RWPE1 (cell line): ENCODE data around the gene JAZF1.
"Not testable (repeated sequence)": the region's sequence is repeated elsewhere in the genome, so short reads cannot be mapped to it uniquely, and the experiment has no call there.

ENCODE experiments used
- CTCF ChIA-PET: fragments of 350-600 bp; sonication (Branson Sonifier 250); formaldehyde crosslinking; extraction: SDS; loops from one replicate; lab custom pipeline; 2021; lab: Yijun Ruan, JAX
- POLR2A ChIA-PET: fragments of 400-600 bp; formaldehyde crosslinking; extraction: SDS; loops from one replicate; lab custom pipeline; 2020; ENCODE audit warnings: antibody characterized with exemption; ENCODE audit not compliant: low non-redundant PET; lab: Yijun Ruan, JAX
- DNase-seq: peaks from one replicate; pipeline ENCODE4 v3.0.0; 2012; ENCODE audit warnings: low spot score
- H3K27ac ChIP-seq: fragments of 450-650 bp; 2 replicates; pipeline ENCODE4 v1.5.1; 2017
- CTCF ChIP-seq: fragments of 450-650 bp; conservative IDR thresholded peaks from 2 replicates; pipeline ENCODE4 v1.5.1; 2017; ENCODE audit warnings: low read depth, mild to moderate bottlenecking

Gene JAZF1

DNA sequence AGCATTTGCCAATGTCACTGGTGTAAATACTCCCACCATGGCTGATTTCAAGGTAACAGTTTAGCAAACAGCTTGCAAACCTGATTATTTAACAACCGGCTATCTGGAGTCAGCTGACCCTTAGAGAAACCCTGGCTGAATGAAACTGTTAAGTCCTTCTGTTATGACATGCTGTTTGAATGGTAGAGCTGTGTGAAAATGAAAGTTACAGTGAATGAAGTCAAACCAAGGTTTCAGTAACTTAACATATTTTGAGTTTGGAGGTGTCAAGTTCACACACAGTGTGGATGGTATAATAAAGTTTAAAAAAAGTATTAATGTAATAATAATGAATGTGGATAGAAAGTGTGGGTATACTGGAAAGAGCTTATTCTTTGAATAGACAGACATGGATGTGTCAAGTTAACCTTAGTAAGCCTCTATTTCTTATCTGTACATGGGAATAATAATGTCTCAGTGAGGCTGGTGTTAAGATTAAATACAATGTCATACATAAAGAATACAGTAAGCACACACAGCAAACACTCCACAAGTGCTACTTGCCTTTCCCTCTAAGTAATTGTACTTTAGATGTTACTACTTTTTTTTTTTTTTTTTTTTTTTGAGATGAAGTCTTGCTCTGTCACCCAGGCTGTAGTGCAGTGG is 290.3 kb downstream of the JAZF1 start:
- DNase-seq: no peak
- TF ChIP-seq CTCF: no peak
- ChIA-PET CTCF (no interaction called here), POLR2A (no interaction called here)
- H3K27ac ChIP-seq: no peak overlapping the region

- DNase-seq: no peak
- CTCF ChIA-PET: no interaction called here
- no peak for TF ChIP-seq CTCF
- POLR2A ChIA-PET: no interaction called here
- H3K27ac ChIP-seq: no peak overlapping the region
These were observed 290.8 kb downstream of the JAZF1 start for GRCh38 chr7:27889800-27890199.

GRCh38 chr7:27888736-27889135 is 291.9 kb downstream of the JAZF1 start:
- POLR2A ChIA-PET: no interaction called here

DNA sequence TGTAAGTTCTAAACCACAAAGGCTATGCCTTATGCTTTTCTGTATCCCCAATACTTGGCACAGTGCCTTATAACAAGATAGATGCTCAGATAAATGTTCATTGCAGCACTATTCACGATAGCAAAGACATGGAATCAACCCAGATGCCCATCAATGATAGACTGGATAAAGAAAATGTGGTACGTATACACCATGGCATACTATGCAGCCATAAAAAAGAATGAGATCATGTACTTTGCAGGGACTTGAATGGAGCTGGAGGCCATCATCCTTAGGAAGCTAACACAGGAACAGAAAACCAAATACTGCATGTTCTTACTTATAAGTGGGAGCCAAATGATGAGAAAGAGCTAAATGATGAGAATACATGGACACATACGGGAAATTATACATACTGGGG is 293.9 kb downstream of the JAZF1 start:
- H3K27ac ChIP-seq, POLR2A ChIA-PET, DNase-seq, CTCF ChIA-PET: not testable (repeated sequence)

More at GRCh38 chr7:27888736-27889135, 291.9 kb downstream of the JAZF1 start:
- CTCF ChIA-PET: interaction anchor here (0.6 kb wide), 1 partner anchor 42 kb away, joined by 3 read pairs; no protein-coding TSS in a partner anchor
- no peak for TF ChIP-seq CTCF
- no peak overlapping the region for H3K27ac ChIP-seq
- DNase-seq: no peak

- no peak for TF ChIP-seq CTCF
- no peak overlapping the region for H3K27ac ChIP-seq
- CTCF ChIA-PET: interaction anchor here (0.5 kb wide), 1 partner anchor 31 kb away, joined by 3 read pairs; no protein-coding TSS in a partner anchor
- no peak for DNase-seq
- POLR2A ChIA-PET: no interaction called here
These were observed 294.9 kb downstream of the JAZF1 start for GRCh38 chr7:27885652-27886051.

DNA sequence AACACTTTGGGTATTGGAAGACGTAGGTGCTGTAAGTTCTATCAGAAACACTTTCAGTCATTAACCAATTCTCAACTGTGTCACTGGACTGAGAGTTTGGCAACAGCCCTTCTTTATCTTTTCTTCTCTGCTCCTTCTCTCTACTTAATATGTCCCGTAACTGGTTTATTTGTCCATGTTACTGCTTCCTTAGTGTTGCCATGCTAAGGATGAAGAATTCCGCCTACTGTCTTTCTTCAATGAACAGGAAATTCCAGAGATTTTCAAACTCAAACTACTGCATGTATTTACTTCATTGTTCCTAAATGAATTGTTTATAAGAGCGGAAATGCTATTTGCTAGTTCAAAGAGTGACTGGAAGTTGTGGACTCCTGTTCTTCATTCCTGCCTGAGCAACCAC is 296.9 kb downstream of the JAZF1 start:
- H3K27ac ChIP-seq: no peak overlapping the region
- TF ChIP-seq CTCF: no peak
- no peak for DNase-seq
- ChIA-PET POLR2A (no interaction called here), CTCF (no interaction called here)

GRCh38 chr7:27876756-27877155 is 303.8 kb downstream of the JAZF1 start:
- no peak overlapping the region for H3K27ac ChIP-seq
- no peak for DNase-seq
- CTCF ChIA-PET: interaction anchor here (0.7 kb wide), 1 partner anchor 65 kb away, joined by 3 read pairs; no protein-coding TSS in a partner anchor
- POLR2A ChIA-PET: no interaction called here
- TF ChIP-seq CTCF: no peak
